Endodermal cell (in vitro differentiated cells): ENCODE measurements around the gene TBX15. TPM values are rescaled to one million over a fixed set of nuclear protein-coding genes. Genes with fewer than 3 reads are reported as not detected.

Source experiments
- DNase-seq: peaks from one replicate; pipeline ENCODE4 v3.0.0-alpha.2; 2017
- H3K27ac ChIP-seq: 2 replicates; pipeline ENCODE4 v1.5.1; 2013; ENCODE audit warnings: mild to moderate bottlenecking, low read depth, low read length, moderate library complexity
- H3K27me3 ChIP-seq: 2 replicates; pipeline ENCODE4 v1.6.1; 2013; ENCODE audit warnings: mild to moderate bottlenecking, low read length, moderate library complexity; ENCODE audit not compliant: insufficient read depth, control insufficient read depth, poor library complexity, severe bottlenecking
- H3K36me3 ChIP-seq: 2 replicates; pipeline ENCODE4 v1.7.0; 2013; ENCODE audit warnings: mild to moderate bottlenecking, low read length, moderate library complexity; ENCODE audit not compliant: control insufficient read depth, insufficient read depth
- H3K4me1 ChIP-seq: one replicate; pipeline ENCODE4 v1.7.0; 2013; ENCODE audit warnings: low read length; ENCODE audit not compliant: control insufficient read depth, insufficient read depth
- H3K4me3 ChIP-seq: 2 replicates; pipeline ENCODE4 v1.5.1; 2013; ENCODE audit warnings: mild to moderate bottlenecking, low read length, moderate library complexity
- H3K9ac ChIP-seq: 2 replicates; pipeline ENCODE4 v1.6.1; 2013; ENCODE audit warnings: mild to moderate bottlenecking, low read length, moderate library complexity; ENCODE audit not compliant: poor library complexity, severe bottlenecking; ENCODE audit errors: extremely low read depth
- H3K9me3 ChIP-seq: 2 replicates; pipeline ENCODE4 v1.6.1; 2013; ENCODE audit warnings: mild to moderate bottlenecking, low read length, moderate library complexity; ENCODE audit not compliant: control insufficient read depth
- H3K27ac Mint-ChIP-seq: 2 replicates; pipeline ENCODE4 v1.8.0; 2020; ENCODE audit warnings: mixed read lengths
- H3K27me3 Mint-ChIP-seq: 2 replicates; pipeline ENCODE4 v1.8.0; 2021; ENCODE audit warnings: mild to moderate bottlenecking, mixed read lengths; ENCODE audit not compliant: insufficient read depth
- H3K36me3 Mint-ChIP-seq: 2 replicates; pipeline ENCODE4 v1.8.0; 2020; ENCODE audit warnings: low read depth, mixed read lengths
- H3K4me1 Mint-ChIP-seq: 2 replicates; pipeline ENCODE4 v1.8.0; 2020; ENCODE audit warnings: mixed read lengths
- H3K4me3 Mint-ChIP-seq: 2 replicates; pipeline ENCODE4 v1.8.0; 2020; ENCODE audit warnings: mild to moderate bottlenecking, moderate library complexity, mixed read lengths
- H3K9me3 Mint-ChIP-seq: 2 replicates; pipeline ENCODE4 v1.8.0; 2020; ENCODE audit warnings: mild to moderate bottlenecking, mixed read lengths
- CTCF ChIP-seq: fragments of 200-600 bp; sonication (generic); conservative IDR thresholded peaks from 2 replicates; pipeline ENCODE4 v1.5.0; 2021; ENCODE audit warnings: antibody characterized with exemption, mild to moderate bottlenecking
- WGBS, 2 experiments: methylation state at CpG; one replicate each; pipeline versions ENCODE4 v1.1.5 to v1.1.7; 2013; ENCODE audit warnings: missing lambda C conversion rate in 2 of 2, mixed read lengths in 1 of 2; ENCODE audit not compliant: insufficient coverage in 1 of 2, insufficient read length in 1 of 2; 5-methylcytosine and 5-hydroxymethylcytosine counted together
- total RNA-seq, 2 donors: library from RNA; stranded (reverse); fragmentation: NEBNext Ultra II Directional in 1 of 2; extraction: Animal tissue kit (Norgen Biotek cat#: 25700) in 1 of 2; gene quantifications; 2 replicates in 1 of 2; 3 replicates in 1 of 2; pipeline ENCODE4 v1.2.1, GENCODE V29; 2021

TBX15 gene
- total RNA-seq, 2 donors from 2014 or later: 0.09 TPM; not detected in 1

GRCh38 chr1:119007670-119008482, 19.7 kb upstream of the TBX15 start:
- Histone ChIP-seq H3K9me3 (no peaks in the 10 kb centered on the region), H3K4me1 (no peaks in the 10 kb centered on the region), H3K4me3 (peak overlapping the region; percentile 22), H3K27me3 (peaks cover 75% of the 10 kb centered on the region), H3K27ac (no peak overlapping the region), H3K36me3 (no peaks in the 10 kb centered on the region), H3K9ac (no peak overlapping the region)
- TF ChIP-seq CTCF: no peak
- Mint-ChIP-seq H3K9me3 (no peaks in the 10 kb centered on the region), H3K4me3 (peak overlapping the region; percentile 47), H3K27ac (no peak overlapping the region), H3K4me1 (peaks cover 12% of the 10 kb centered on the region), H3K36me3 (no peaks in the 10 kb centered on the region), H3K27me3 (peaks cover 98% of the 10 kb centered on the region)
- DNase-seq: peak; percentile 64
- WGBS, 2 experiments: 48 to 56% methylated on average over 37 to 61 of the region's 61 CpGs

GRCh38 chr1:119007339-119007669, 19.2 kb upstream of the TBX15 start:
- Mint-ChIP-seq H3K4me3 (no peak overlapping the region), H3K36me3 (no peaks in the 10 kb centered on the region), H3K27ac (no peak overlapping the region), H3K27me3 (peaks cover 98% of the 10 kb centered on the region), H3K4me1 (peaks cover 12% of the 10 kb centered on the region), H3K9me3 (no peaks in the 10 kb centered on the region)
- Histone ChIP-seq H3K27ac (no peak overlapping the region), H3K4me1 (no peaks in the 10 kb centered on the region), H3K27me3 (peaks cover 81% of the 10 kb centered on the region), H3K4me3 (no peak overlapping the region), H3K36me3 (no peaks in the 10 kb centered on the region), H3K9me3 (no peaks in the 10 kb centered on the region), H3K9ac (no peak overlapping the region)
- 46 to 59% methylated on average over 14 to 22 of the region's 22 CpGs for WGBS, 2 experiments
- peak; percentile 53 for DNase-seq
- TF ChIP-seq CTCF: no peak

GRCh38 chr1:119006406-119007279, 18.5 kb upstream of the TBX15 start:
- Mint-ChIP-seq H3K4me3 (peak overlapping the region; percentile 33), H3K4me1 (peaks cover 12% of the 10 kb centered on the region), H3K36me3 (no peaks in the 10 kb centered on the region), H3K27ac (no peak overlapping the region), H3K27me3 (peaks cover 100% of the 10 kb centered on the region), H3K9me3 (no peaks in the 10 kb centered on the region)
- H3K27ac ChIP-seq: no peak overlapping the region
- peaks cover 88% of the 10 kb centered on the region for H3K27me3 ChIP-seq
- H3K36me3 ChIP-seq: no peaks in the 10 kb centered on the region
- WGBS, 2 experiments: 51 to 66% methylated on average over 61 to 81 of the region's 81 CpGs
- no peaks in the 10 kb centered on the region for H3K9me3 ChIP-seq
- H3K4me1 ChIP-seq: no peaks in the 10 kb centered on the region
- H3K4me3 ChIP-seq: no peak overlapping the region
- no peak overlapping the region for H3K9ac ChIP-seq
- DNase-seq: peak; percentile 61
- no peak for TF ChIP-seq CTCF
